Subcutaneous adipose tissue (tissue), 4 donors: ENCODE results near the gene LRRC8A. TPM values are rescaled to one million over a fixed set of nuclear protein-coding genes. Genes with fewer than 3 reads are reported as not detected.

Source experiments
- total RNA-seq, 4 donors: library from RNA; depleted of rRNA; stranded (reverse); fragments of >200 nt; gene quantifications; one replicate each; pipeline ENCODE4 v1.1.0, GENCODE V29; 2016
- TF ChIP-seq, protein P1 (sequence below): fragments of 450-650 bp; IDR thresholded peaks from one replicate; pipeline ENCODE4 v1.5.1; 2016; ENCODE audit warnings: low read depth, mild to moderate bottlenecking, control low read depth, antibody characterized with exemption, moderate library complexity

The LRRC8A gene
- total RNA-seq, 4 donors from 2014 or later, result 17.2 to 78.6 (median 24.4) TPM

DNA sequence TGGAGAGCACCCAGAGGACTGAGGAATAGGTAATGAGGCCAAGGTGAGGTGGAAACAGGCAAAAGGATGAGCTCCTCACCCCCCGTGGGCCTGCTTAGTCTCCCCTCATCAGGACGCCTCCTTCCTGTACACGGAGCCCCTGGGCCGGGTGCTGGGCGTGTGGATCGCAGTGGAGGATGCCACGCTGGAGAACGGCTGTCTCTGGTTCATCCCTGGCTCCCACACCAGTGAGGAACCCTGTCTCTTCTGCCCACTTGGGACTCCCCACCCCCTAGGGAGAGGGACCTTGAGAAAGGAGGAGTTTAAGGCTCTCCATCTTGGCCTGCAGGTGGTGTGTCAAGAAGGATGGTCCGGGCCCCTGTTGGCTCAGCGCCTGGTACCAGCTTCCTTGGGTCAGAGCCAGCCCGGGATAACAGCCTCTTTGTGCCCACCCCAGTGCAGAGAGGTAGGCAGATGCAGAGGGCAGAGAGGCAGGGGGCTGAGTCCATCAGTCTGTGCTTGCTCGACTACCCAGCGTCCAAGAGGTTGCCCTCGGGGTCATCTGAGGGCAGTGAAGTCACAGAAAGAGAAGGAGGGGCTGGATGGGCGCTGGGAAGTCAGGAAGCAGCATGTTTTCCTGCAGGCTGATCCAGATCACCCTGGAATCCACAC, 58.5 kb downstream of the LRRC8A start:
- TF ChIP-seq, protein P1, sequence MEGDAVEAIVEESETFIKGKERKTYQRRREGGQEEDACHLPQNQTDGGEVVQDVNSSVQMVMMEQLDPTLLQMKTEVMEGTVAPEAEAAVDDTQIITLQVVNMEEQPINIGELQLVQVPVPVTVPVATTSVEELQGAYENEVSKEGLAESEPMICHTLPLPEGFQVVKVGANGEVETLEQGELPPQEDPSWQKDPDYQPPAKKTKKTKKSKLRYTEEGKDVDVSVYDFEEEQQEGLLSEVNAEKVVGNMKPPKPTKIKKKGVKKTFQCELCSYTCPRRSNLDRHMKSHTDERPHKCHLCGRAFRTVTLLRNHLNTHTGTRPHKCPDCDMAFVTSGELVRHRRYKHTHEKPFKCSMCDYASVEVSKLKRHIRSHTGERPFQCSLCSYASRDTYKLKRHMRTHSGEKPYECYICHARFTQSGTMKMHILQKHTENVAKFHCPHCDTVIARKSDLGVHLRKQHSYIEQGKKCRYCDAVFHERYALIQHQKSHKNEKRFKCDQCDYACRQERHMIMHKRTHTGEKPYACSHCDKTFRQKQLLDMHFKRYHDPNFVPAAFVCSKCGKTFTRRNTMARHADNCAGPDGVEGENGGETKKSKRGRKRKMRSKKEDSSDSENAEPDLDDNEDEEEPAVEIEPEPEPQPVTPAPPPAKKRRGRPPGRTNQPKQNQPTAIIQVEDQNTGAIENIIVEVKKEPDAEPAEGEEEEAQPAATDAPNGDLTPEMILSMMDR, result no peak

DNA sequence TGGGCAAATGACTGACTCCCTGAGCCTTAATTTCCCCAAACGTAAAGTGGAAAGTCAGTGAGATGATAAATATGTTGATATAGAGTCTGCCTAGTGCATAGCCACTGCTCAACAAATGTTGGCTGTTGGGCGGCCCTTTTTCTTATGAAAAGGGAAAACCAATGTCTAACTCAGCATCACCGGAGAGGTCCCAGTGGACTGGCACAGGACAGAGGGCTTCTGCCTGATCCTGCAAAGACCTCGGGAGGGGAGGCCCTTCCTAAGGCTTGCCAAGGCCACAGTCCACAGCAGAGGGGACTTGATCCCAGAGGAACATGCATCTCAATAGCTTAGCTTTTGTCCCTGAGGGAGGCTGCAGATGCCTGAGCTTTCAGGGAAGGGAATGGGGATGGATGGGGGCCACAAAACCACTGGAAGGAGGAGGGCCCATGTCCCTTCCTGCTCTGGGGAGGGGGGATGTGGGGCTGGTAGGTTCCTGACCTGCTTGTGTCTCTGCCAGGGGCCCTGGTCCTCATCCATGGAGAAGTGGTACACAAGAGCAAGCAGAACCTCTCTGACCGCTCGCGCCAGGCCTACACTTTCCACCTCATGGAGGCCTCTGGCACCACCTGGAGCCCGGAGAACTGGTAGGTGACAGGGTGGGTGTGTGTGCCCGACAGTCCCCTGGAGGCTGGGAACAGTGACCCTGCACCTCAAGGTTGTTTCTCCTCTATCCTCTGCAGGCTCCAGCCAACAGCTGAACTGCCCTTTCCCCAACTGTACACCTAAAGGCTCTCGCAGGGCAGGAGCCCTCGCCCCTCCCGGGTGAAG, 59.2 kb downstream of the LRRC8A start:
- TF ChIP-seq, protein P1, result no peak

DNA sequence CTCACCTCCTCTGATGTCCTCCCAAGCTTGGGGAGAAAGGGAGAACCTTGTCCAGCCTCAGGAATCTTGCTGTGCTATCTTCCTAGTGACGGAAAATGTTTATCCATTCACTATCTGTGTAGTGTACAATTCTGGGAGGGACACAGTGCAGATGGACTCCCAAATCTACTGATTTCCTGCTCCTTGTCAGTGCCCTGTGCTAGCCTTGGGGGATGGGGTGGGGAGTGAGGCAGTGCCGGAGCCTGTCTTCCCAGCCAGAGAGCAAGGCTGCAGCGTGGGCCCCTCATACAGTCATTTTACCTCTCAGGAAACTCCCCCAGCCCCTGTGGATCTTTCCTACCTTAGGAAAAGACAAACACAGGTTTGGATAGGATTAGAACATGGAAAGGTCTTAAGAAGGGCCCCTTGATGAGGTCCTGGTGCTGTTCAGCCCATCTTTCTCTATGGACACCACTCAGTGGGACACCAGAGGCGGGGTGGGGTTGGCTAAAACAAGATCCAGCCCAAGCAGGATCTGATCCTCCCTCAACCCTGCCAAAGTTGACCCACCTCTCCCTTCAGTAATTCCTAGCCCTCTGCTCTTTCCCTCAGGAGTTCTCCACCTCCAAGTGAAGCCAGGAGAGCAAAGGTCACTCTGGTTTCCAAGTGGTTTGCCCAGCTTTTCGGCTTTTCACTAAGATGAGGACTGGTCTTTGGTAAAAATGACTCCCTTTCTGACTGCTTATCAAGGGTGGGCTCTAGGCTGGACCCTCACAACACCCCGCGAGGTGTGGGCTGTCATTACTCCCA, 62.1 kb downstream of the LRRC8A start:
- TF ChIP-seq, protein P1, result no peak

- TF ChIP-seq, protein P1, result no peak
Measured at GRCh38 chr9:128945798-128946501, 64.0 kb downstream of the LRRC8A start.

DNA sequence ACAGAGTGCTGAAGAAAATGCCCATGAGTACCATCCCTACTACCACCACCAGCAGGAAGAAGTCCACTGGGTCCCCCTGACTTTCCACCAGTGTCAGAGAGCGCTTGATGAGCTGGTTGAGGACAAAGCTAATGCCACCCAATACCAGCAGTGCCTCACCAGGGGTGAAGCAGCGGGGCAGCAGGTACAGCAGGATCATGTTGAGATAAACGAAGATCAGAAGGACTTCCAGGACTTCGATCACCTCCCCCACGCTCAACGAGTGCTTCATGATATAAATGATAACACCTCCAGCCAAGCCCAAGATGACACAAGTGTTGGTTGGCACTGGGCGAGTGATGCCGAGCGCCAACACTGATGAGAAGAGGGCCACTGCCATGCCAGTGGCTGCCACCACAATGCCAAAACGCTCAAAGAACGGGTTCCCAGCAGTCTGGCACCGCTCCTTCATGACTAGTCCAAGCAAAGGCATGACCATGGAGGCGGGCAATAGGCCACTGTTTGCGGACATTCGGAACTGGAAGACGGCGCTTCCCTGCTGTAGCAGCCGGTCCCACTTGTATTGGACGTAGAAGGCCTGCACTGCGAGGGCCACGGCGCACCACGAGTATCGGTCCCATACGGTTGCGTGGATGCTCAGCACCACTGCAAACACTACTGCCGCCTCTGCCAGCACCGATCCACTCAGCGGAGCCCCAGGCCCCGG, 64.8 kb downstream of the LRRC8A start:
- TF ChIP-seq, protein P1, result no peak

DNA sequence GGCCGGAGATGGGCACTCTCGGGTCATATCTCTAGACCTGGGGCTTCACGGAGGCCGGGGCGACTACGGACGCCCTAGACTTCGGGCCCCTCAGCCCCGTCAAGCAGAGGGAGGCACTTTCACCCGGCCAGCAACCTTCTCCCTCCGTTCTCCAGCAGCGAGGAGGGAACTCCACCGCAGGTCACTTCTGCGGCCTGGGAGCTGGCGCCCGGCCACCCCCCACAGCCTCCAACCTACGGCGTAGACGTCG, 65.3 kb downstream of the LRRC8A start:
- TF ChIP-seq, protein P1, result no peak
